Liver (tissue), 9 donors: Measurements from ENCODE around the gene ABTB2. TPM values are rescaled to one million over a fixed set of nuclear protein-coding genes. Genes with fewer than 3 reads are reported as not detected.

ENCODE experiments used
- DNase-seq: peaks from one replicate; pipeline ENCODE4 v3.0.0-alpha.2; 2017; ENCODE audit warnings: low spot score
- H3K27ac ChIP-seq, 2 donors: one replicate each; pipeline ENCODE4 v1.7.0; 2013; ENCODE audit warnings: inconsistent platforms in 2 of 2, low read length in 2 of 2, control low read depth in 1 of 2, low read depth in 1 of 2, mild to moderate bottlenecking in 1 of 2
- H3K27me3 ChIP-seq, 4 donors: one replicate each; pipeline versions ENCODE4 v1.6.1 to v1.7.0; 2013; ENCODE audit warnings: low read length in 3 of 4, inconsistent platforms in 1 of 4, mild to moderate bottlenecking in 1 of 4, moderate library complexity in 1 of 4; ENCODE audit not compliant: control insufficient read depth in 4 of 4, insufficient read depth in 4 of 4
- H3K36me3 ChIP-seq, 4 donors: one replicate each; pipeline versions ENCODE4 v1.6.1 to v1.7.0; 2013; ENCODE audit warnings: low read length in 3 of 4, mild to moderate bottlenecking in 3 of 4, low read depth in 1 of 4, moderate library complexity in 1 of 4; ENCODE audit not compliant: control insufficient read depth in 4 of 4, insufficient read depth in 3 of 4
- H3K4me1 ChIP-seq, 4 donors: one replicate each; pipeline versions ENCODE4 v1.6.1 to v1.7.0; 2013; ENCODE audit warnings: low read length in 3 of 4, mild to moderate bottlenecking in 3 of 4, moderate library complexity in 1 of 4; ENCODE audit not compliant: control insufficient read depth in 4 of 4, insufficient read depth in 4 of 4
- H3K4me3 ChIP-seq, 3 donors: one replicate each; pipeline versions ENCODE4 v1.6.1 to v1.7.0; 2013; ENCODE audit warnings: low read length in 3 of 3, control low read depth in 1 of 3, low read depth in 1 of 3, mild to moderate bottlenecking in 1 of 3
- H3K9ac ChIP-seq, 2 donors: one replicate each; pipeline ENCODE4 v1.7.0; 2013; ENCODE audit warnings: low read length in 2 of 2, mild to moderate bottlenecking in 2 of 2, moderate library complexity in 2 of 2, control low read depth in 1 of 2, low read depth in 1 of 2
- H3K9me3 ChIP-seq, 4 donors: one replicate each; pipeline versions ENCODE4 v1.6.1 to v1.7.0; 2013; ENCODE audit warnings: low read length in 3 of 4; ENCODE audit not compliant: control insufficient read depth in 4 of 4
- EGR1 ChIP-seq, 2 donors: IDR thresholded peaks; 2 replicates each; pipeline ENCODE4 v1.6.1; 2016 to 2018; ENCODE audit warnings: antibody characterized with exemption in 2 of 2, low read depth in 2 of 2
- FOXA1 ChIP-seq: IDR thresholded peaks from 2 replicates; pipeline ENCODE4 v1.6.1; 2016; ENCODE audit warnings: antibody characterized with exemption
- FOXA2 ChIP-seq: IDR thresholded peaks from 2 replicates; pipeline ENCODE4 v1.6.1; 2016; ENCODE audit warnings: antibody characterized with exemption
- GABPA ChIP-seq, 2 donors: IDR thresholded peaks in 1 of 2; conservative IDR thresholded peaks in 1 of 2; 2 replicates each; pipeline ENCODE4 v1.6.1; 2016; ENCODE audit warnings: antibody characterized with exemption in 2 of 2, mild to moderate bottlenecking in 1 of 2, moderate library complexity in 1 of 2
- HNF4A ChIP-seq, 2 donors: conservative IDR thresholded peaks; 2 replicates each; pipeline ENCODE4 v1.6.1; 2016; ENCODE audit warnings: antibody characterized with exemption in 2 of 2, mild to moderate bottlenecking in 2 of 2
- HNF4G ChIP-seq: IDR thresholded peaks from 2 replicates; pipeline ENCODE4 v1.6.1; 2016; ENCODE audit warnings: antibody characterized with exemption
- JUND ChIP-seq, 2 donors: IDR thresholded peaks; 2 replicates each; pipeline ENCODE4 v1.6.1; 2016; ENCODE audit warnings: antibody characterized with exemption in 2 of 2
- NR2F2 ChIP-seq: IDR thresholded peaks from 2 replicates; pipeline ENCODE4 v1.6.1; 2016; ENCODE audit warnings: antibody characterized with exemption
- RAD21 ChIP-seq, 2 donors: IDR thresholded peaks; 2 replicates each; pipeline ENCODE4 v1.6.1; 2016; ENCODE audit warnings: antibody characterized with exemption in 2 of 2, mild to moderate bottlenecking in 2 of 2
- REST ChIP-seq: IDR thresholded peaks from 2 replicates; pipeline ENCODE4 v1.6.1; 2016; ENCODE audit warnings: antibody characterized with exemption, mild to moderate bottlenecking
- RXRA ChIP-seq, 2 donors: IDR thresholded peaks; 2 replicates each; pipeline ENCODE4 v1.6.1; 2017 to 2018; ENCODE audit warnings: antibody characterized with exemption in 2 of 2, mild to moderate bottlenecking in 1 of 2
- SP1 ChIP-seq: IDR thresholded peaks from 2 replicates; pipeline ENCODE4 v1.6.1; 2018; ENCODE audit warnings: antibody characterized with exemption, mild to moderate bottlenecking
- TAF1 ChIP-seq: conservative IDR thresholded peaks from 2 replicates; pipeline ENCODE4 v1.6.1; 2016; ENCODE audit warnings: antibody characterized with exemption, mild to moderate bottlenecking
- YY1 ChIP-seq: IDR thresholded peaks from 2 replicates; pipeline ENCODE4 v1.6.1; 2016; ENCODE audit warnings: antibody characterized with exemption, mild to moderate bottlenecking
- WGBS: extraction: QIAGEN DNeasy Blood & Tissue Kit; methylation state at CpG from one replicate; pipeline ENCODE4 v1.1.7; 2013; 5-methylcytosine and 5-hydroxymethylcytosine counted together
- polyA plus RNA-seq, 2 donors: library from polyadenylated mRNA; stranded (reverse) in 1 of 2; unstranded in 1 of 2; fragments of 200-250 nt in 1 of 2; fragments of >200 nt in 1 of 2; fragmentation: Nextera tagmentation in 1 of 2; extraction: Ambion mirVana in 1 of 2; gene quantifications; one replicate each; pipeline versions ENCODE4 v1.2.1 to v1.2.3, GENCODE V29; 2013 to 2015
- total RNA-seq, 2 donors: library from RNA; depleted of rRNA; stranded (reverse); fragments of >200 nt; gene quantifications; one replicate each; pipeline ENCODE4 v1.2.3, GENCODE V29; 2014
- TF ChIP-seq, protein P1 (sequence below): fragments of 150-350 bp; IDR thresholded peaks from 2 replicates; pipeline ENCODE4 v1.5.1; 2017; ENCODE audit warnings: improper control_type of control experiment, low read depth, low read length; ENCODE audit not compliant: missing input control
- TF ChIP-seq, protein P2 (sequence below): IDR thresholded peaks from 2 replicates; pipeline ENCODE4 v1.6.1; 2016; ENCODE audit warnings: antibody characterized with exemption
- TF ChIP-seq, protein P3 (sequence below): IDR thresholded peaks from 2 replicates; pipeline ENCODE4 v1.6.1; 2016; ENCODE audit warnings: antibody characterized with exemption
- TF ChIP-seq, protein P4 (sequence below): IDR thresholded peaks from 2 replicates; pipeline ENCODE4 v1.6.1; 2016; ENCODE audit warnings: antibody characterized with exemption
- donor health status: healthy.
- donor health status: healthy.
- donor health status: healthy.
- donor health status: healthy.
- donor health status: healthy.

Gene ABTB2
- total and polyA plus RNA-seq, 4 donors: 2.4 to 8.9 (median 6.1) TPM

DNA sequence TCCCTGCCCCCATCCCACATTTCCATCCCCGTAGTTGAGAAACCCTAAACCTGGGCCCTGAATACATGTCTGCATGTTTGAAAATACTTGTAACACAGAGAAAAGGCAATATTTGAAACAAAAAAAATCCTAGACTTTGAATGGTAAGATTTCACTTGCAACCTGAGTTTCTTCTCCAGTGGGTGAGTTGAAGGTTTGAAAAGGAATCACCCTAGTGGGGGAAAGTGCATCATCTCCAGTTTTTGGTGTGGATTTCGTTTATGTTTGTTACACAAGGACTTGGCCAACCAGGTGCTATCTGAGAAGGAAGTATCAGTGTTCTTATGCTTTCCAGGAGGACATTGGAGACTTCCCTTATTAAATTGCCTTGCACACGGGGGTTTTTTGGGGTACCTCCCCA is 90.4 kb downstream of the ABTB2 start (continued):
- TF ChIP-seq, protein P1, sequence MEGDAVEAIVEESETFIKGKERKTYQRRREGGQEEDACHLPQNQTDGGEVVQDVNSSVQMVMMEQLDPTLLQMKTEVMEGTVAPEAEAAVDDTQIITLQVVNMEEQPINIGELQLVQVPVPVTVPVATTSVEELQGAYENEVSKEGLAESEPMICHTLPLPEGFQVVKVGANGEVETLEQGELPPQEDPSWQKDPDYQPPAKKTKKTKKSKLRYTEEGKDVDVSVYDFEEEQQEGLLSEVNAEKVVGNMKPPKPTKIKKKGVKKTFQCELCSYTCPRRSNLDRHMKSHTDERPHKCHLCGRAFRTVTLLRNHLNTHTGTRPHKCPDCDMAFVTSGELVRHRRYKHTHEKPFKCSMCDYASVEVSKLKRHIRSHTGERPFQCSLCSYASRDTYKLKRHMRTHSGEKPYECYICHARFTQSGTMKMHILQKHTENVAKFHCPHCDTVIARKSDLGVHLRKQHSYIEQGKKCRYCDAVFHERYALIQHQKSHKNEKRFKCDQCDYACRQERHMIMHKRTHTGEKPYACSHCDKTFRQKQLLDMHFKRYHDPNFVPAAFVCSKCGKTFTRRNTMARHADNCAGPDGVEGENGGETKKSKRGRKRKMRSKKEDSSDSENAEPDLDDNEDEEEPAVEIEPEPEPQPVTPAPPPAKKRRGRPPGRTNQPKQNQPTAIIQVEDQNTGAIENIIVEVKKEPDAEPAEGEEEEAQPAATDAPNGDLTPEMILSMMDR: no peak
- TF ChIP-seq RXRA (IDR thresholded peaks at IDR 0.05) (no peak), GABPA (IDR thresholded peaks at IDR 0.05 in 1 of 2, conservative IDR thresholded peaks at IDR 0.05 in 1 of 2) (no peak), HNF4A (conservative IDR thresholded peaks at IDR 0.05) (no peak), JUND (IDR thresholded peaks at IDR 0.05) (no peak)

DNA sequence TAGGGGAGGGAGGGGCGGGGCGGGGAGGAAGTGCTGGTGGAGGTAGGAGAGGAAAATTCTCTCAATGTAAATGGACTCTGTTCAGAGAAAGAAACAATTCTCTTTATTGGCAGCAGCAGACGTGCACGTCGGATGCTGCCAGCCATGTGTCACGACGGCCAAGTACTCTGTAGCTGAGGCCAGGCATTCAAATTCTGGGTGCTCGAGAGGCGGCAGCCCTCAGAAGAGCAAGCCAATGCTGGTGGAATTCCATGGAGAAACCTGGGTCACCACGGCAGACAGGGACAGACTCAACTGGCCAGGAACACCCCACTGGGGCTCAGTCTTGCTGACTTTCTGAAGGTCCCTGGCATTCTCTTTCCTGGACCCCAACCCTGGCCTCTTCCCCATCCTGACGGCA is 90.8 kb downstream of the ABTB2 start:
- Histone ChIP-seq H3K9ac (no peak overlapping the region), H3K9me3 (no peaks in the 10 kb centered on the region), H3K4me3 (no peak overlapping the region), H3K27me3 (no peaks in the 10 kb centered on the region), H3K4me1 (peaks cover 4 to 18% (median 11%) of the 10 kb centered on the region in 4 donors), H3K36me3 (no peaks in the 10 kb centered on the region), H3K27ac (no peak overlapping the region)
- DNase-seq: no peak
- no peak for TF ChIP-seq REST
- no peak for TF ChIP-seq JUND (IDR thresholded peaks at IDR 0.05)
- TF ChIP-seq TAF1: no peak
- no peak for TF ChIP-seq YY1
- no peak for TF ChIP-seq GABPA (IDR thresholded peaks at IDR 0.05 in 1 of 2, conservative IDR thresholded peaks at IDR 0.05 in 1 of 2)
- TF ChIP-seq FOXA2: no peak
- TF ChIP-seq RAD21 (IDR thresholded peaks at IDR 0.05): no peak
- TF ChIP-seq NR2F2: no peak
- TF ChIP-seq, protein P1: no peak
- TF ChIP-seq, protein P2, sequence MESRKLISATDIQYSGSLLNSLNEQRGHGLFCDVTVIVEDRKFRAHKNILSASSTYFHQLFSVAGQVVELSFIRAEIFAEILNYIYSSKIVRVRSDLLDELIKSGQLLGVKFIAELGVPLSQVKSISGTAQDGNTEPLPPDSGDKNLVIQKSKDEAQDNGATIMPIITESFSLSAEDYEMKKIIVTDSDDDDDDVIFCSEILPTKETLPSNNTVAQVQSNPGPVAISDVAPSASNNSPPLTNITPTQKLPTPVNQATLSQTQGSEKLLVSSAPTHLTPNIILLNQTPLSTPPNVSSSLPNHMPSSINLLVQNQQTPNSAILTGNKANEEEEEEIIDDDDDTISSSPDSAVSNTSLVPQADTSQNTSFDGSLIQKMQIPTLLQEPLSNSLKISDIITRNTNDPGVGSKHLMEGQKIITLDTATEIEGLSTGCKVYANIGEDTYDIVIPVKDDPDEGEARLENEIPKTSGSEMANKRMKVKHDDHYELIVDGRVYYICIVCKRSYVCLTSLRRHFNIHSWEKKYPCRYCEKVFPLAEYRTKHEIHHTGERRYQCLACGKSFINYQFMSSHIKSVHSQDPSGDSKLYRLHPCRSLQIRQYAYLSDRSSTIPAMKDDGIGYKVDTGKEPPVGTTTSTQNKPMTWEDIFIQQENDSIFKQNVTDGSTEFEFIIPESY: no peak
- no peak for TF ChIP-seq HNF4G
- TF ChIP-seq SP1: no peak
- TF ChIP-seq RXRA (IDR thresholded peaks at IDR 0.05): no peak
- TF ChIP-seq, protein P3, sequence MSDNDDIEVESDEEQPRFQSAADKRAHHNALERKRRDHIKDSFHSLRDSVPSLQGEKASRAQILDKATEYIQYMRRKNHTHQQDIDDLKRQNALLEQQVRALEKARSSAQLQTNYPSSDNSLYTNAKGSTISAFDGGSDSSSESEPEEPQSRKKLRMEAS: no peak
- TF ChIP-seq, protein P4, sequence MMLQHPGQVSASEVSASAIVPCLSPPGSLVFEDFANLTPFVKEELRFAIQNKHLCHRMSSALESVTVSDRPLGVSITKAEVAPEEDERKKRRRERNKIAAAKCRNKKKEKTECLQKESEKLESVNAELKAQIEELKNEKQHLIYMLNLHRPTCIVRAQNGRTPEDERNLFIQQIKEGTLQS: no peak
- TF ChIP-seq HNF4A (conservative IDR thresholded peaks at IDR 0.05): no peak
- no peak for TF ChIP-seq FOXA1
- TF ChIP-seq EGR1 (IDR thresholded peaks at IDR 0.05; ENCODE audit: low read depth in 2 of 2): no peak
- 44% methylated on average over 11 of the region's 11 CpGs for WGBS
